HAP-1 (cell line): ENCODE results near the gene MLF2.

Experiments
- DNase-seq, 2 experiments: peaks; one replicate each; pipeline ENCODE4 v3.0.0-alpha.2; 2016 to 2020; ENCODE audit warnings: low spot score in 2 of 2
- H3K27me3 ChIP-seq: fragments of 250-450 bp; sonication (Bioruptor Pico); 2 replicates; pipeline ENCODE4 v1.5.1; 2020; ENCODE audit warnings: low read depth, mild to moderate bottlenecking, moderate library complexity
- H3K36me3 ChIP-seq: fragments of 250-450 bp; sonication (Bioruptor Pico); replicated peaks from 2 replicates; pipeline ENCODE4 v1.5.1; 2020; ENCODE audit warnings: mild to moderate bottlenecking
- H3K4me1 ChIP-seq: fragments of 250-450 bp; sonication (Bioruptor Pico); 2 replicates; pipeline ENCODE4 v1.5.1; 2020; ENCODE audit warnings: mild to moderate bottlenecking
- H3K4me3 ChIP-seq: fragments of 250-450 bp; sonication (Bioruptor Pico); 2 replicates; pipeline ENCODE4 v1.5.1; 2020; ENCODE audit warnings: mild to moderate bottlenecking, moderate library complexity
- H3K9me3 ChIP-seq: fragments of 250-450 bp; sonication (Bioruptor Pico); 2 replicates; pipeline ENCODE4 v1.5.1; 2020; ENCODE audit warnings: mild to moderate bottlenecking, moderate library complexity
- in situ Hi-C: fragments of 300-500 bp; cut with MboI; formaldehyde crosslinking; loops from 3 replicates; pipeline ENCODE4 v1.14.3; 2020; ENCODE audit warnings: low sequenced_read_pairs, inconsistent platforms, mixed read lengths

Gene MLF2

GRCh38 chr12:6765048-6765633, 12.2 kb upstream of the MLF2 start:
- Histone ChIP-seq H3K4me1 (peaks cover 39% of the 10 kb centered on the region), H3K27me3 (no peaks in the 10 kb centered on the region), H3K4me3 (peak overlapping the region; percentile 82), H3K9me3 (no peaks in the 10 kb centered on the region), H3K36me3 (peaks cover 9% of the 10 kb centered on the region)
- in situ Hi-C loops, result no loop called here
- no peak for DNase-seq

- in situ Hi-C loops, result no loop called here
- Histone ChIP-seq H3K4me3 (no peak overlapping the region), H3K36me3 (peaks cover under 1% of the 10 kb centered on the region), H3K4me1 (peaks cover 38% of the 10 kb centered on the region), H3K27me3 (no peaks in the 10 kb centered on the region), H3K9me3 (no peaks in the 10 kb centered on the region)
- DNase-seq, result peak; percentile 99
These were observed 11.3 kb upstream of the MLF2 start for GRCh38 chr12:6764011-6764828.

GRCh38 chr12:6763380-6763779, 10.4 kb upstream of the MLF2 start:
- Histone ChIP-seq H3K9me3 (no peaks in the 10 kb centered on the region), H3K4me3 (no peak overlapping the region), H3K36me3 (no peaks in the 10 kb centered on the region), H3K27me3 (no peaks in the 10 kb centered on the region), H3K4me1 (peaks cover 30% of the 10 kb centered on the region)
- no peak for DNase-seq
- in situ Hi-C loops, result no loop called here

GRCh38 chr12:6759741-6760140, 6.8 kb upstream of the MLF2 start:
- H3K4me1 ChIP-seq, result peaks cover 12% of the 10 kb centered on the region
- no peak overlapping the region for H3K4me3 ChIP-seq
- H3K27me3 ChIP-seq, result no peaks in the 10 kb centered on the region
- in situ Hi-C loops, result no loop called here
- no peaks in the 10 kb centered on the region for H3K36me3 ChIP-seq
- no peak for DNase-seq
- H3K9me3 ChIP-seq, result no peaks in the 10 kb centered on the region; the same call in 1 of the 2 replicates

GRCh38 chr12:6758506-6759095, 5.7 kb upstream of the MLF2 start:
- H3K4me3 ChIP-seq, result no peak overlapping the region
- H3K4me1 ChIP-seq, result peaks cover 11% of the 10 kb centered on the region
- H3K27me3 ChIP-seq, result no peaks in the 10 kb centered on the region
- DNase-seq, result no peak
- in situ Hi-C loops, result no loop called here
- H3K9me3 ChIP-seq, result no peaks in the 10 kb centered on the region; the same call in 1 of the 2 replicates
- H3K36me3 ChIP-seq, result no peaks in the 10 kb centered on the region

- Histone ChIP-seq H3K9me3 (no peaks in the 10 kb centered on the region; the same call in 1 of the 2 replicates), H3K4me3 (no peak overlapping the region), H3K36me3 (peaks cover 2% of the 10 kb centered on the region), H3K4me1 (peaks cover 6% of the 10 kb centered on the region), H3K27me3 (no peaks in the 10 kb centered on the region)
- in situ Hi-C loops, result no loop called here
- no peak for DNase-seq
These were observed 4.2 kb upstream of the MLF2 start for GRCh38 chr12:6757028-6757690.

GRCh38 chr12:6754411-6754810, 1.5 kb upstream of the MLF2 start:
- peaks cover 30% of the 10 kb centered on the region for H3K36me3 ChIP-seq
- in situ Hi-C loops, result loop anchor here (5.0 kb wide), 1 partner anchor 73 kb away; the partner anchor contains the start of gene P3H3
- no peak for DNase-seq
- no peak overlapping the region for H3K4me3 ChIP-seq
- H3K9me3 ChIP-seq, result no peaks in the 10 kb centered on the region; the same call in 1 of the 2 replicates
- no peaks in the 10 kb centered on the region for H3K27me3 ChIP-seq
- peaks cover 10% of the 10 kb centered on the region for H3K4me1 ChIP-seq

GRCh38 chr12:6753772-6754356, 923 bp upstream of the MLF2 start:
- peaks cover 35% of the 10 kb centered on the region for H3K36me3 ChIP-seq
- H3K27me3 ChIP-seq, result no peaks in the 10 kb centered on the region
- H3K4me3 ChIP-seq, result no peak overlapping the region
- H3K4me1 ChIP-seq, result peaks cover 10% of the 10 kb centered on the region
- DNase-seq, result no peak
- no peaks in the 10 kb centered on the region; the same call in 1 of the 2 replicates for H3K9me3 ChIP-seq
- in situ Hi-C loops, result loop anchor here (5.0 kb wide), 1 partner anchor 73 kb away; the partner anchor contains the start of gene P3H3

GRCh38 chr12:6752167-6752920, 597 bp downstream of the MLF2 start:
- Histone ChIP-seq H3K4me3 (peak overlapping the region; percentile 100), H3K27me3 (no peaks in the 10 kb centered on the region), H3K9me3 (no peaks in the 10 kb centered on the region; the same call in 1 of the 2 replicates), H3K36me3 (peaks cover 50% of the 10 kb centered on the region), H3K4me1 (peaks cover 10% of the 10 kb centered on the region)
- in situ Hi-C loops, result loop anchor here (5.0 kb wide), 1 partner anchor 75 kb away; the partner anchor contains the start of gene P3H3
- peak; percentile 47 to 72 for DNase-seq

- Histone ChIP-seq H3K9me3 (no peaks in the 10 kb centered on the region), H3K4me1 (peaks cover 10% of the 10 kb centered on the region), H3K4me3 (peak overlapping the region; percentile 100), H3K36me3 (peaks cover 56% of the 10 kb centered on the region), H3K27me3 (no peaks in the 10 kb centered on the region)
- in situ Hi-C loops, result loop anchor here (5.0 kb wide), 1 partner anchor 76 kb away; the partner anchor contains the start of gene P3H3
- no peak for DNase-seq
These were observed 1.2 kb downstream of the MLF2 start for GRCh38 chr12:6751767-6752166.

- in situ Hi-C loops, result loop anchor here (5.0 kb wide), 1 partner anchor 77 kb away; the partner anchor contains the start of gene P3H3
- Histone ChIP-seq H3K4me3 (no peak overlapping the region), H3K27me3 (no peaks in the 10 kb centered on the region), H3K9me3 (no peaks in the 10 kb centered on the region), H3K4me1 (peaks cover 10% of the 10 kb centered on the region), H3K36me3 (peaks cover 69% of the 10 kb centered on the region)
- DNase-seq, result no peak
These were observed 2.4 kb downstream of the MLF2 start for GRCh38 chr12:6750506-6750905.

GRCh38 chr12:6748761-6749160, 4.2 kb downstream of the MLF2 start:
- Histone ChIP-seq H3K36me3 (peaks cover 70% of the 10 kb centered on the region), H3K27me3 (no peaks in the 10 kb centered on the region), H3K9me3 (no peaks in the 10 kb centered on the region), H3K4me1 (peaks cover 5% of the 10 kb centered on the region), H3K4me3 (no peak overlapping the region)
- DNase-seq, result no peak
- in situ Hi-C loops, result loop anchor here (25.0 kb wide), 1 partner anchor 364 kb away; the partner anchor contains the start of gene C1RL
